ENCODE results near the gene DZANK1.
A peak's percentile ranks its signal among the peaks of the same experiment; 100 is the strongest.
"Not testable (repeated sequence)": the region's sequence is repeated elsewhere in the genome, so short reads cannot be mapped to it uniquely, and the experiment has no call there.

DZANK1 gene

GRCh38 chr20:18388860-18389259 lies 78.0 kb downstream of the DZANK1 start:
- no peak for DNase-seq (ENCODE audit: low read depth)
- no peak for TF ChIP-seq CTCF (IDR thresholded peaks at IDR 0.05; ENCODE audit: control insufficient read depth, extremely low read depth, insufficient read depth)
- no peak overlapping the region for H3K4me3 ChIP-seq (ENCODE audit: low read depth, low read length)

GRCh38 chr20:18380908-18381529 lies 85.8 kb downstream of the DZANK1 start:
- H3K4me3 ChIP-seq (ENCODE audit: low read depth, low read length), result no peak overlapping the region
- no peak for DNase-seq (ENCODE audit: low read depth)
- peak; percentile 17; the same call in 1 of the 2 replicates for TF ChIP-seq CTCF (IDR thresholded peaks at IDR 0.05; ENCODE audit: control insufficient read depth, extremely low read depth, insufficient read depth)

GRCh38 chr20:18377896-18378481 lies 88.8 kb downstream of the DZANK1 start:
- no peak for DNase-seq (ENCODE audit: low read depth)
- no peak for TF ChIP-seq CTCF (IDR thresholded peaks at IDR 0.05; ENCODE audit: control insufficient read depth, extremely low read depth, insufficient read depth)
- H3K4me3 ChIP-seq (ENCODE audit: low read depth, low read length), result no peak overlapping the region

GRCh38 chr20:18375551-18375950 lies 91.3 kb downstream of the DZANK1 start:
- H3K4me3 ChIP-seq (ENCODE audit: low read depth, low read length); DNase-seq (ENCODE audit: low read depth): not testable (repeated sequence)

GRCh38 chr20:18372296-18372695 lies 94.5 kb downstream of the DZANK1 start:
- no peak for TF ChIP-seq CTCF (IDR thresholded peaks at IDR 0.05; ENCODE audit: control insufficient read depth, extremely low read depth, insufficient read depth)
- DNase-seq (ENCODE audit: low read depth), result no peak
- no peak overlapping the region for H3K4me3 ChIP-seq (ENCODE audit: low read depth, low read length)

GRCh38 chr20:18364768-18365167 lies 102.1 kb downstream of the DZANK1 start:
- no peak for DNase-seq (ENCODE audit: low read depth)
- no peak for TF ChIP-seq CTCF (IDR thresholded peaks at IDR 0.05; ENCODE audit: control insufficient read depth, extremely low read depth, insufficient read depth)
- no peak overlapping the region for H3K4me3 ChIP-seq (ENCODE audit: low read depth, low read length)

GRCh38 chr20:18363708-18364107 lies 103.1 kb downstream of the DZANK1 start:
- no peak overlapping the region for H3K4me3 ChIP-seq (ENCODE audit: low read depth, low read length)
- TF ChIP-seq CTCF (IDR thresholded peaks at IDR 0.05; ENCODE audit: control insufficient read depth, extremely low read depth, insufficient read depth), result no peak
- no peak for DNase-seq (ENCODE audit: low read depth)
